GM19238 (cell line): ENCODE results near the gene ZNF469.

Source experiments
- DNase-seq: peaks from one replicate; pipeline ENCODE4 v3.0.0; 2011; ENCODE audit warnings: low spot score; ENCODE audit not compliant: insufficient read length

Gene ZNF469

GRCh38 chr16:88392616-88393015 is 9.9 kb downstream of the ZNF469 start:
- DNase-seq: no peak

- DNase-seq: no peak
These were observed 10.3 kb downstream of the ZNF469 start for GRCh38 chr16:88393034-88393433.

GRCh38 chr16:88393571-88393970 is 10.8 kb downstream of the ZNF469 start:
- DNase-seq: no peak

GRCh38 chr16:88394426-88394825 is 11.7 kb downstream of the ZNF469 start:
- DNase-seq: no peak

- no peak for DNase-seq
These were observed 13.2 kb downstream of the ZNF469 start for GRCh38 chr16:88395669-88396584.

DNA sequence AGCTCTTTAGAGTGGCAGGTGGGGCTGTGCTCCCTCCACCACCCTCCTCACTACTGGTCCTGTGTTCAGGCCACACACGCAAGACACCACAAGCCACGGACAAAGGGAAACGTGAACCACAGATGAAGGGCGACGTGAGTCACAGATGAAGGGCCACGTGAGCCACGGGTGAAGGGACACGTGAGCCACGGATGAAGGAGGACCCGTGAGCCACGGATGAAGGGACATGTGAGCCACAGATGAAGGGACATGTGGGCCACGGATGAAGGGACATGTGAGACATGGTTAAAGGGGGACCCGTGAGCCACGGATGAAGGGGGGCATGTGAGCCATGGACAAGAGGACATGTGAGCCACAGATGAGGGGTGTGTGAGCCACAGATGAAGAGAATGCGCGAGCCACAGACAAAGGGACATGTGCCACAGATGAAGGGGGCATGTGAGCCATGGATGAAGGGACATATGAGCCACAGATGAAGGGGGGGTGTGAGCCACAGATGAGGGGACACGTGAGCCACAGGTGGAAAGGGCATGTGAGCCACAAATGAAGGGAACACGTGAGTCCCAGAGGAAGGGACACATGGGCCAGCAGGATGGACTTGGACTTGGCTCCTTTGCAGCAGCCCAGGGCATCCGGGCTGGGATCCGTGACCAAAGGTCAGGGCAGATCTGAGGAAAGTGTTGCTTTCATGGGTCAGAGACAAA is 15.6 kb downstream of the ZNF469 start:
- no peak for DNase-seq

GRCh38 chr16:88398874-88399178 is 16.1 kb downstream of the ZNF469 start:
- no peak for DNase-seq

GRCh38 chr16:88400186-88400585 is 17.4 kb downstream of the ZNF469 start:
- DNase-seq: no peak

- DNase-seq: no peak
These were observed 19.0 kb downstream of the ZNF469 start for GRCh38 chr16:88401604-88402246.

- DNase-seq: no peak
These were observed 19.9 kb downstream of the ZNF469 start for GRCh38 chr16:88402551-88403240.

GRCh38 chr16:88403794-88404581 is 21.2 kb downstream of the ZNF469 start:
- DNase-seq: no peak

GRCh38 chr16:88404769-88405168 is 22.0 kb downstream of the ZNF469 start:
- no peak for DNase-seq

- DNase-seq: no peak
These were observed 22.7 kb downstream of the ZNF469 start for GRCh38 chr16:88405216-88406060.

DNA sequence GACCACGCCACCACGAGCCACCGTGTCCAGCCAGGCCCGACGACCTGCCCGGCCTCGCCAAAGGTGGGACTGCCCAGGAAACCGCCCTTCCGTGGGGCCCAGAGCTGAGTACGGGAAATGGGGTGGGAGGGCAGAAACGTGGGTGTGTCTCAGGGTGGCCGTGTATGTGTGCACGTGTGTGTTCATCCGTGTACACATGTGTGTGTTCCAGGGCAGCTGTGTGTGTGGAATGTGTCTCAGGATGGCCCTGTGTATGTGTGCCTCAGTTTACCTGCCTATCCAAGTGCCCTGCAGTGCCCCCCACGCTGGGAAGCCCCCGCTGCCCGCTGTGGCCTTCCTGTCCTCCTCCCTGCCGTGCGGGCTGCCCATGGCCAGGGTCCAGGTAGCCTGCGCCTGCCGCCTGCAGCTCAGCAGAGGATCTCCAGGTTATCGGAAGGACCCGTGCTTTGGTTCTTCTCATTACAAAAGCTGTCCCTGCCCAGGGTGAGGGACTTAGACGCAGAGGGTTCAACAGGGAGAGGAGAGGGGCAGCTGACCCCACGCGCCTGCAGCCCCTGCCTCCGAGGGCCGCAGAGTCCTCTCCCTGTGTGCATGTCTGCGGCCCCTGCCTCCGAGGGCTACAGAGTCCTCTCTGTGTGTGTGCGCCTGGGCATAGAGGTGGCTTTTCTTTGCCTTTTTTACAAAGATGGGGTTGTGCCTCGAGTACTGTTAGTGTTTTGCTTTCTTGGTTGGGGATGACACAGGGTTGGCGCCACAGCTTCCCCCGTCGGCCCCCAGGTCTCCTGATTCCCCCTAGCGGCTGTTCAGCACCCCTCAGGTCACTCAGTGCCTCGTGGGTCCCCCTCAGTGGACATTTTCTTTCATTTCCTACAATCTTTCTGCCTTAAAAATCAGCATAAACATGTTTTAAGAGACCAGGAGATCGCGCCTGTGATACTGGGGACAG is 23.6 kb downstream of the ZNF469 start:
- DNase-seq: no peak

- no peak for DNase-seq
These were observed 24.3 kb downstream of the ZNF469 start for GRCh38 chr16:88407042-88407420.

DNA sequence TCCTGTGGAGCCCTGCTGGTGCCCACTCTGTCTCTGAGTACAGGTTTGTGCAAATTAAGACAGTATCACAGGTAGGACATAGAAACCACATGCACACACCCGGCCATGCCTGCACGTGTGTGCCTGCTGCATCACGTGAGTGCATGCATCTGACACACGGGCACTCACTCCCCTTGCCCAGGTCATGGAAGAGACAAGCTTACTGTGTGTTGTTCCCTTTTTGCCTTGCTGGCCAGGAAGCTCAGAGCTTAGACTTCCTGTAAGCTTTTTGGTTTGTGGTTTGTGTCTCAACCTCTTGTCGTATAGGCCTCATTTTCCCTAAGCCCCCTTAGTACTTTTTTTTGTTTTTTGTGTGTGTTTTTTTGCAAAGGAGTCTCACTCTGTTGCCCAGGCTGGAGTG is 25.0 kb downstream of the ZNF469 start:
- no peak for DNase-seq

- DNase-seq: no peak
These were observed 25.9 kb downstream of the ZNF469 start for GRCh38 chr16:88408561-88409142.

DNA sequence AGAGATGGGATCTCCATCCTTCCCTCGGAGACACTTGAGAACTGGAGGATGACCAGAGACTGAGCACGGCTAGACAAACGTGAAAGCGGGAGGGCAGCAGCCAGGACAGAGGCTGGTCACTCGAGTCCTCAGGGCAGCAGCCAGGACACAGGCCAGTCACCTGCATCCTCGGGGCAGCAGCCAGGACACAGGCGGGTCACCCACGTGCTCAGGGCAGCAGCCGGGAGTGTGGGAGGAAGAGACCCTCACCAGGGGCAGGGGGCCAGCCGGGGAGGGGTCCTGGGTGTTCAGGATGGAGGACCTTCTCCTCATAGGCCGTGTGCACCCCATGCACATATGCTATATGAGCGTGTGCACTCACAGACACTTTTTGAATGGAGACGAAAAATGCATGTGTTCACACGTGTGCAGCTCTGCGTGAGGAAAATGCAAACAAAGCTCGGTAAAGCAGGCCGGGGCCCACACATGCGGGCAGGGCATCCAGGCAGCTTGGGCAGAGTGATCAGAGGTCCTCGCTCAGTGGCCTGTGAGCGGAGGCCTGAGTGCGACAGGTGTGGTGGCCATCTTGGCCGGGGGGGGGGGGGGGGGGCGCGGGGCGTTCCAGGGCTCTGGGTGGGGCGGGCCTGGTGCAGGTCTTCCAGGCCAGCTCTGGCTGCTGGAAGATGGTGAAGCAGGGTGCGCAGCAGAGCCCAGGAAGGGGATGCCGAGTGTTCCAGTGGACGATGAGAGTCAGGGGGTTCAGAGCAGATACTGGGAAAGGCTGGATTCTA is 26.7 kb downstream of the ZNF469 start:
- DNase-seq: no peak
